Activated naive CD4-positive, alpha-beta T cell treated with anti-CD3 and anti-CD28 coated beads, Interleukin-2, amount 50 U/mL, for 16 hours (primary cell): Measurements from ENCODE around the gene DNLZ.
A peak's percentile ranks its signal among the peaks of the same experiment; 100 is the strongest.
"Not testable (repeated sequence)": the region's sequence is repeated elsewhere in the genome, so short reads cannot be mapped to it uniquely, and the experiment has no call there.

ENCODE experiments used
- DNase-seq: peaks from one replicate; pipeline ENCODE4 v3.0.0-alpha.2; 2020

Gene DNLZ

DNA sequence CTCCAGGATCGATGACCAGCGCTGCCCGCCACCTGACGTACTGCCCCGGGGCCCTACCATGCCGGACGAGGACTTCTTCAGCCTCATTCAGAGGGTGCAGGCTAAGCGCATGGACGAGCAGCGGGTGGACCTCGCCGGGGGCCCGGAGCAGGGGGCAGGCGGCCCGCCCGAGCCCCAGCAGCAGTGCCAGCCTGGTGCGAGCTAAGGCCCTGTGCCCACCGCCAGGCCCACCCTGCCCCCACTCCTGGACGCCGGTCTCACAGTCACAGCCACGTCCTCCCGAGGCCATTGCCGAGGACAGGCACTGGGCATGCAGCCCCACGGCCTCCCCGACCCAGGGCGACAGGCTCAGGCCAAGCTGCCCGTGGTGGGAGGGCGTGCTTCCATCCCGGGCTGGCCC, 5.5 kb downstream of the DNLZ start:
- DNase-seq: no peak

DNA sequence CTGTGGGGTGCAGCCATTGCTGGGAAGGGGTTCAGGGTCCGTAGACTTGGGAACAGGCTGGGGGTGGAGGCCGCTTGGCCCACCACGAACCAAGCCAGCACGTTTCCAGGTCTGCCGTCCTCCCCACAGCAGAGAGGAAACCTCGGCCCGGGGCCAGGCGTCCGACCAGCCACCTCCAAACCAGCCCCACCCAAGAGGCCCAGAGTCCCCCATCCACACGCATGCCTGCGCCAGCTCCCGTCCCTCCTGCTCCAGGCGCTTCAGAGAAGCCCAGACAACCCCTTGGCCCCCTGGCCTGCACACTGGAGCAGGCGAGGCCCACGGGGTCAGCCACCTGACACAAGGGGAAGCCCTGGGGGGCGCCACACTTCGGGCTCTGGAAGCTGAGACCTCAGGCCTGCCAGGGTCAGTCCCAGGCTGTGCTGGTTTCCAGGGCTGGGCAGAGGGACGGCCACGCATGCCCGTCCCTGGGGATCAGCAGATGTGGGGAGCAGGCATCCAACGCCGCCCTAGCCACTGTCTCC, 6.3 kb downstream of the DNLZ start:
- no peak for DNase-seq

DNA sequence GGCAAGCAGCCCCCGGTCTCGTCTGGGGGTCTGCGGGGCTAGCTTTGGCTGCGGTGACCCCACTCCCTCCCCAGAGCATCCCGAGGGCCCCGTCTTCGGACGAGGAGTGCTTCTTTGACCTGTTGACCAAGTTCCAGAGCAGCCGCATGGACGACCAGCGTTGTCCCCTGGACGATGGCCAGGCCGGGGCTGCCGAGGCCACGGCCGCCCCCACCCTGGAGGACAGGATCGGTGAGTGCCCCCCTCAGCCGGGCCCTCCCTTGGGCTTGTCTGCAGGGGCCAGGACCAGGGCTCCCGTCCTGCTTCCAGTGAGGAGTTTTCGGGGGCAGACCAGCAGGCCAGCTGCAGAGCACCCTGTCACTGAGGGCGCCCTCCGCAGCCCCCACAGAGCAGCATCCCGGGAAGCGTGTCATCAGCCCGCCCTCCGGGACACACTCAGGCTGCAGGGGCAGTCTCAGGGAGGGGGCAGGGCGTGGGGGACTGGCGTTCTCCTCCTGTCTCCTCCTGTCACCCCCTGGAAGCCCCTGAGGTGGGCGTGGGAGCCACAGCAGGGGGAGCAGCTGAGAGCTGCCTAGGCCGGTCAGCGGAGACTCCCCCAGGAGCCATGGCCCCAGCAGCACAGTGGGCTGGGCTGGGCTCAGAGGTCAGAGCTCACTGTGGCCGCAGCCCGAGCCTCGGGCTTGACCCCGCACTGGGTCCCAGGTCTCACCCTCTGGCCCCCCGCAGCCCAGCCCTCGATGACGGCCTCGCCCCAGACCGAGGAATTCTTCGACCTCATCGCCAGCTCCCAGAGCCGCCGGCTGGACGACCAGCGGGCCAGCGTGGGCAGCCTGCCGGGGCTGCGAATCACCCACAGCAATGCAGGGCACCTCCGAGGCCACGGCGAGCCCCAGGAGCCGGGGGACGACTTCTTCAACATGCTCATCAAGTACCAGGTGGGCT, 7.7 kb downstream of the DNLZ start:
- DNase-seq: no peak

DNA sequence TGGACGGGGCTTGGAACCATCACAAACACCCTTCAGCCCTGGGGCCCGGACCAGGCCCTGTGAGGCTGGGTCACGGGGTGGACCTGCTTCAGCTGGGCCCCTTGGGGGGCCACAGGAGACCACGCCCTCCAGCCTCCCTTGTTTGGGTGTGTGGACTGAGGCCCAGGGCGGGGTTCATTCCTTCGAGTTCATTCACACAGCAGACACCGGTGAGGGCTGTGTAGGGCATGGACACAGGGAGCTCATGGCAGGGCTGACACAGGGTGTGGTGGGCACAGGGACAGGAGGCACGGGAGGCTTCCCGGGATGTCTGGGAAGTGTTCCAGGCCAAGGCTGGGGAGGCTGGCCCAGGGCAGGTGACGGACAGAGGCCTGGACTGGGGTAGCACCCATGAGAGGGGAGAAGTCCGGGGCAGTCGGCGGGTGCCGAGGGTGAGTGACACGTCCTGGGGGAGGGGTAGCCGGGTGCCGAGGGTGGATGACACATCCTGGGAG, 8.9 kb downstream of the DNLZ start:
- no peak for DNase-seq

DNA sequence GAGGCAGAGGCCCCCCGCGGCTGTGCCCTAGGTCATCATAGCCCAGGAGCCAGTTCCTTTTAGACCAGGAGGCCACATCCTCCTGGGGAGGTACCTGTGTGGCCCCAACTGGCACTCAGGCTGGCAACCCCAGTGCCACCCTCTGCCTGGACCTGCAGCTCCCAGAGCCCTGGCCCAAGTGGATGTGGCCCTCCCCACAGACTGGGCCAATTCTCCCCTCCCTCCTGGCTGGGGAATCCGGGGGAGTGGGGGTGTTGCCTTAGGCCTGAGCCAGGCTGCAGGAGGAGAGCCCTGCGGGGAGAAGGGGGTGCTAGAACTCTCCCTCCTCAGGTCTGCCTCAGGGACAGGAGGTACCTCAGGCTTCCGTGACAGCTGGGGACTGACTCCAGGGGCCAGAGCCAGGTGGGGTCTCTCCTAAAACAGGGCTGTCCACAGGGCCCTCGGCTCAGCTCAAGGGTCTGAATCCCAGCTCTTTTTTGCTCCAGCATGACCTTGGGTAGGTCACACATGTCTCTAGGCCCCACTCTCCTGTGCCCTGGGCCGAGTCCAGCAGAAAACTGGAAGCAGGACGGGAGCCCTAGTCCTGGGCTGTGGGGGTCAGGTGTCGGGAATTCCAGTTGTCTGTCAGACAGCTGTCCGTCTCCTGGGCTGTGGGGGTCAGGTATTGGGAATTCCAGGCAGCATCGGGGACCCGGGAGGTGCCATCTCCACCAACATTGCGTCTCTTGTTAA, 9.6 kb downstream of the DNLZ start:
- DNase-seq: no peak

DNA sequence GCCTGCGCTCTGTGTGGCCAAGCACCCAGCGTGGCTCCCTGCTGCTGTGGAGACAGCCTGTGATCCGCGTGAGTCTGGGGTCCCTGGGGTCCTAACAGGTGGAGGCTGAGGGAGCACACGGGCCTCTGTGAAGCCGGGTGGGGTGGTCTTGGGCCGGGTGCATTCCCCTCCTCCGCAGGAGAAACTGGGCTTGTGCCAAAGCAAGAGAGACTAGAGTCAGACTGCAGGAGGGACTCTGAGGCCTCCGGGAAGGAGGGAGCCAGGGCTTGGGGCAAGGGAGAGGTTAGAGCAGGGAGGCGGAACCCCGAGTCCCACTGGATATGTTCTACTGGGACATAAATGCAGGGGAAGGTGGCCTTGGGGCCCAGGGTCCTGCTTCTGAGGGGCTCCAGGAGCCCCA, 10.5 kb downstream of the DNLZ start:
- no peak for DNase-seq

DNA sequence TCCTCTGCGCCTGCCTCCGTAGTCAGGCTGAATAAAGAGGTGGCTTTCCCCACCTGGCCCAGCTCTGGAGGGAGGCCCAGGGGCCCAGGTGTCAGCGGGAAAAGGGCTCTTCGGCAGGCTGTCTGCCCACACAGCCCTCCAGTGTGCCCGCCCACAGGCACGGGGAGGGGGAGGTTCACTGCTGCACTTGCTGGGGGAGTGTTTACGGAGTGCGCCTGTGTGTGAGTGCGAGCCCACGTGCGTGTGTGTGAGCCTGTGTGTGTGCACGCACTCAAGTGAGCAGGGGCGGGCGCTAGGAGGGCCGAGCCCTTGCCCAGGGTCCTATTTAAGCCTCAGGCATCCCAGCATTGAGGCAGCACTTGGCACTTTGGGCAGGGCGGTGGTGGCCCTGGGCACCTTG, 10.9 kb downstream of the DNLZ start:
- no peak for DNase-seq

DNA sequence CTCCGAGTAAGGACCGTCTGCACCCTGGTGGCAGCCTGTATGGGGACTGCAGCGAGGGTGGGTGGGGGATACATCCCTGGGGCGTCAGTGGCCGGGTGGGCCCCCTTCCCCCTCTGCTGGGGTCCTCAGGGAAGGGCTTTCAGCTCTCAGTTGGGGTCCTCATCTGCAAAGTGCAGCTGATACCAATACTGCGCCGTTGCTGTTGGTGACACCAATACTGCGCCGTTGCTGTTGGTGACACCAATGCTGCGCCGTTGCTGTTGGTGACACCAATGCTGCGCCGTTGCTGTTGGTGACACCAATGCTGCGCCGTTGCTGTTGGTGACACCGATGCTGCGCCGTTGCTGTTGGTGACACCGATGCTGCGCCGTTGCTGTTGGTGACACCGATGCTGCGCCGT, 11.7 kb downstream of the DNLZ start:
- DNase-seq: not testable (repeated sequence)

DNA sequence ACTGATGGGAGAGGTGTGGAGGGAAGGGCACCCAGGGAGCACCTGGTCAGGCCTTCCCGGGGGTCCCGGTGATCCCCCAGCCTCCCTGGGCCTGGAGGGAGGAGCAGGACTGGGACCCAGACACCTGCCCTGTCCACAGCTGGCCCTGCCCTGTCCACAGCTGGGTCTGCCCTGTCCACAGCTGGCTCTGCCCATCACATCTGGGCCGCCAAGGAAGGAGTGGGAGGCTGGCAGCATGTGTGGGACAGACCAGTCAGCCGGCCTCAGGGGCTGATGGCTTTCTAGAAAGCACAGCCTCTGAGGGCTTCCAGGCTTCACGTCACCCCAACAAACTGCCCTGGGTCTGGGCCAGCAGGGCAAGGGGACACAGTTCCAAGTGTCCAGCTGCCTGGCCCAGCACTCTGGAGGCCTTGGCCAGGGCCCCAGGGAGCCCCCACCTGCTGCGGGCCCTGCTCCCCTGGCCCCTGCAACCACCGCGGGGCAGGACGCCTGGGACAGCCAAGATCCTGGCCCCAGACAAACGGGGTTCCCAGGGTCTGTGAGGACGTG, 12.2 kb downstream of the DNLZ start:
- DNase-seq: no peak

DNA sequence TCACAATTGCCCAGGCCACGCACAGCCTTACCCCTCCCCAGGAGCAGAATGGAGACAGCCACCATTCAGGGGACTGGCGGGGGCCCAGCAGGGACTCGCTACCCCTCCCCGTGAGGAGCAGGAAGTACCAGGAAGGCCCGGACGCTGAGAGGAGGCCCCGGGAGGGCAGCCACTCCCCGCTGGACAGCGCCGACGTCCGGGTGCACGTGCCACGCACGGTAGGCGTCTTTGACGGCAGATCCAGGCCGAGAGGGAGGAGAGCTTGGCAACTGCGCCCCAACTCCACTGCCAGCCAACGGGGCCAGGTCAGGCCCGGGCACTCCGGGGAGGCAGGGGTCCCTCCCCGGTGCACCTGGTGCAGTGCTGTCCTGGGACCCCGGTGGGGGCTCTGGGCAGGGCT, 14.0 kb downstream of the DNLZ start:
- no peak for DNase-seq

DNA sequence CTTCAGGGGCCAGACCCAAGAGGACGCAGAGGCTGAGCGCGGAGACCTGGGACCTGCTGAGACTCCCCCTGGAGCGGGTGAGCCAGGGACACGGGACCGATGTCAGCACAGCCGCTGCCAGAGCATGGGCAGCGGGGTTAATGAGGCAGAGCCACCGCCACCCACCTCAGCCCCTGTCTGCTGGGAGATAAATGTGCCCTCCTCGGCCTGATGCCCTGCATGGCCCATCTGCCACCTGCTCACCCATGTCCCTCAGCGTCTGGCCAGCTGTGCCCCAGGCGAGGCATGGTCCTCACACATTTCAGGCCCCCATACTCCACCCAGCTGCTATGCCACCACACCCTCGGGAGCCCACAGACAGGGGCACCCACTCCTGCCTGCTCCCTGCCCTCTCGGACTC, 14.9 kb downstream of the DNLZ start:
- DNase-seq: no peak

DNA sequence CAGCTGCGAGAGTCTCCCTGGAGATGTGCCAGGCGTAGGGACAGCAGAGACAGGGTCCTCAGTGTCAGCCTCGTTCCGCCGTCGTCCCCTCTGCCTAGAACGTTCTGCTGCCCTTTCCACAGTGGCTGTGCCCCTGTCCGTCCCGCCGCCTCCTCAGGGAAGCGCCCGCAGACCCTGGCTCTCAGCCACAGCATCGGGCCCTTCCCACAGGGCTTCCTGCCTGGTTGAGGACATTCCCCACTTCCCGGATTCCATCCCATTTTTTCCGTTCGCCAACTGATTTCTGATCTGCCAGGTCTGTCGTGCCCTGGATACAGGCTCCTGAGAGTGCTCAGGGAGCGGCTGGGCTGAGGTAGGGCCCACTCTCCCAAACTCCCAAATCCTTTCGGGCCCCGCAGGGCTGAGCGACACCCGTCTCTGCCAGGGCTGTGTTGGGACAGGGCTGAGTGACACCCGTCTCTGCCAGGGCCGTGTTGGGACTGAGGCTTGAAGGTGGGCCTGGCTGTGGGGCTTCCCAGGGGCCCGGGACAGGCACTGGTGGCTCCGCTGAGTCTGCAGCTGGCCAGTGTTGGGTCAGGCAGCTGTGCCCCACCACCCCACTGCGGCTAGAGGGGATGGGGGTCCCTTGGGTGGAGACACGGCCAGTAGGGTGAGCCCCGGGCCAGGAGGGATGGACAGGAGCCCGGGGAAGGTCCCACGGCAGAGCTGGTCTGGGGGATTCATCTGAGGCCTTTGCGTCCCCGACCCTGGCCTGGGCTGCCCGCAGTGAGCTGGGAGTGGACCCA, 15.9 kb downstream of the DNLZ start:
- no peak for DNase-seq

DNA sequence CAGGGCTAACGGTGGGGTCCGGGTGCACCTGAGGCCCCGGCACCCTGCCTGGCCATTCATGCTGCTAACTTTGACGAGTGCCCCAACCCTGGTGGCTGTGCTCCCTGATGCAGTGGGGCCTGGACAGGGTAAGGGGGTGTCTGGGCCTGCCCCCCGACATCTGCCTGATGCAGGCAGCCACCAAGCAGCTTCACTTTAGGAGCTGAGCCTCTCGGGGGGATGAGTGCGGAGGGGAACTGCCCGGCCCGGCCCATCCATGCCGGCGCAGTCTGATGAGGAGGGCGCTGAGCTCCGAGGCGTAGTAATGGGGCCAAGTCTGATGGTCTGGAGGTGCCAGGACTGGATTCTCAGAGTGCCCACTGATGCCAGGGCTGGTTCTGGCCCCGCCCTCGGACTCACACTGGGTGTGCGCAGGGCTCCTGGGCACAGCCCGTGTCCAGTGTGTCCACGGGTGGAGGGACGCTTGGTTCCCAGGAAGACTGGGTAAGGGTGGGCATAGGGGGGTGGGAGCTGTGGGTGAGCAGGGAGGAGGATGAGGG, 16.5 kb downstream of the DNLZ start:
- no peak for DNase-seq

DNA sequence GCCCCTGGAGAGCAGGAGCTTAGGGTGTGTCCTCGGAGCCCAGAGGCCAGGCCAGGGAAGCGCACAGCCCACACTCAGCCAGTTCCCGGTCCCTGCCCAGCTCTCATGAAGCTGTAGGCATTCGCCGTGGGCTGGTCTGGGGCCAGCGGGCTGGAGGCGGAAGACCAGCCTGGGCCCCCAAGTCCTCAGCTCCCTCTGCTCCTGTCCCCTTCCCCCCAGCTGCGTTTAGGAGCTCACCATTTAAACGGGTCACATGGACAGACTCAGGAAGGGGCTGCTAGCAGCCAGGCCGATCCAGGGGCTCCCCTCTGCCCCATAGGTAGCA, 17.4 kb downstream of the DNLZ start:
- DNase-seq: no peak

DNA sequence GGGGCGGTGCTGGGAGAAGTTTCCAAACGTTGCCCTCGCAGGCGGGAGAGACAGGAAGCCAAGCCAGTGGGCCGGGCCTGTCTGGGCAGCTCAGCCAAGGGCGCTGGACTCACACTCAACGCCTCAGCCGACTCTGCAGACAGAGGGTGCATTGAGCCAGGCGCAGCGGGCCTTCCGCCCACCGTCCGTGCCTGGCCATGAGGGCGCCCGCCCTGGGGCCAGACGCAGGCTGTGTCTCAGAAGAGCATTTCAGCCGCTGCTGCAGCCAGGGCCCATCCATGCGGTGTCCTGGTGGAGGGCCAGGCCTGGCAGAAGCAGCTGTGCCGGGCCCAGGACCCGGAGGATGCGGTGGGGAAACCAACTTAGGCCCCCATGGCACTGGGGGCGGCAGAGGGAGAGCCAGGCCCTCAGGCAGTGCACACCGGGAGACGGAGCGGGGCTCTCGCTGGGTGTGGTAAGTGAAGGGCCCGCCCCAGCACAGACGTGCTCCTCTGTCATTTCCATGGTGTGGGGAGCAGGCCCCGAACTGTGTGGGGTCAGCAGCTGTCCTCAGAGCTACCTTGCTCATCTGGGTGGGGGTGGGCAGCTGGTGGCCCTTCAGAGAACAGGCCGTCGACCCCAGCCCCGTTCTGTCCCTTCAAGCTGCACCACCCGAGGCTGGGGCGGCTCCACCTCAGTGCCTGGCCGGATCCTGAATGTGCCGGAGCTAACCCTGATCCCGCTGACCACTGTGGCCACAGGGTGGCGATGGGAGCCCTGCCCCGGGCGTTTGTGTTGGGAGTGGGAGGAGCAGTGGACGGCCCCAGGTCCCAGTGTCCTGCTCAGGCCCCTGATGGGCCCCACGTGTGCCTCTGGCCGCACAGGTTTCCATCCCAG, 18.0 kb downstream of the DNLZ start:
- no peak for DNase-seq

DNA sequence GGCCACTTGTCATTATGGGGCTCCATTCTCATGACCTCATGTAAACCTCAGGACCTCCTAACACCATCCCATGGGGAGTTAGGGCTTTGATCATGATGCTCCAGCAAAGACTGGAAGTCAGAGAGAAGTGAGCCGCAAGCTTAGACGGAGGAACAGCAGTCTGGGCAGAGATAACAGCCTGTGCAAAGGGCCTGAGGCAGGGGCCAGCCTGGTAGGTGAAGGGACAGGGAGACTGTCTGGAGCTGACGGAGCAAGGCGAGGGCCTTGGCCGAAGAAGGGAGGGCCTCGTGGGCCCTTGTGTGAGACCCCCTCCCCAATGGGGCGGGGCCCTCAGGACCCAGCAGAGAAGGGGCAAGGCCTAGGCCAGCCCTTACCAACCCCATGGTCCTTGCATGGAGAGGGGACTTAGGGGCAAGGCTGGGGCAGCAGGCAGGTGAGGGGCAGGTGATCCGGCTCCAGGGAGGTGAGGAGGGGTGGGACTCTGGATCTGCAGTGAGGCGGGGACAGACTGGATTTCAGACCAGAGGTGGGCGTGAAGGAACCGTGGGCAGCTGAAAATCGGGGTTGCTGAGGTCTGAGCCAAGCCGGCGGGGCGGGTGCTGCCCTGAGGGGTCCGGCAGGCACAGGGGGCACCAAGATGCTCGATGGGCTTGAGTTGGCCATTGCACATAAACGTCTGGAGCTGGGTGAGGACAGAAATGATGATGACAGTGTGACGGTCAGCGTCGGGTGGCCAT, 18.8 kb downstream of the DNLZ start:
- no peak for DNase-seq

DNA sequence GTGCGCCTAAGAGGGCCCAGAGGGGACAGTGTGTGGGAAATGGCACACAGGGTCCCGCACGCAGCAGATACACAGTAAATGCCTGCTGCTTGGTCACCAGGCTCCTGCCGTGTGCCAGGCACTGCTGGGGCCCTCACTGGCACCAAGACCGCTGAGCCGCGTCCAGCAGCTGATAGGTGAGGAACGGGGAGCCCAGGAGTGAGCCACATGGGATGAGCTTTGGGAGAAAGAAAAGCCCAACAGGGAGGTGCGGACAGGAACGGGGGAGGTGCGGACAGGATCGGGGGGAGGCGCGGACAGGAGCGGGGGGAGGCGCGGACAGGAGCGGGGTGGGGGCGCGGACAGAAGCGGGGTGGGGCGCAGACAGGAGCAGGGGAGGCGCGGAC, 19.7 kb downstream of the DNLZ start:
- DNase-seq: no peak

DNA sequence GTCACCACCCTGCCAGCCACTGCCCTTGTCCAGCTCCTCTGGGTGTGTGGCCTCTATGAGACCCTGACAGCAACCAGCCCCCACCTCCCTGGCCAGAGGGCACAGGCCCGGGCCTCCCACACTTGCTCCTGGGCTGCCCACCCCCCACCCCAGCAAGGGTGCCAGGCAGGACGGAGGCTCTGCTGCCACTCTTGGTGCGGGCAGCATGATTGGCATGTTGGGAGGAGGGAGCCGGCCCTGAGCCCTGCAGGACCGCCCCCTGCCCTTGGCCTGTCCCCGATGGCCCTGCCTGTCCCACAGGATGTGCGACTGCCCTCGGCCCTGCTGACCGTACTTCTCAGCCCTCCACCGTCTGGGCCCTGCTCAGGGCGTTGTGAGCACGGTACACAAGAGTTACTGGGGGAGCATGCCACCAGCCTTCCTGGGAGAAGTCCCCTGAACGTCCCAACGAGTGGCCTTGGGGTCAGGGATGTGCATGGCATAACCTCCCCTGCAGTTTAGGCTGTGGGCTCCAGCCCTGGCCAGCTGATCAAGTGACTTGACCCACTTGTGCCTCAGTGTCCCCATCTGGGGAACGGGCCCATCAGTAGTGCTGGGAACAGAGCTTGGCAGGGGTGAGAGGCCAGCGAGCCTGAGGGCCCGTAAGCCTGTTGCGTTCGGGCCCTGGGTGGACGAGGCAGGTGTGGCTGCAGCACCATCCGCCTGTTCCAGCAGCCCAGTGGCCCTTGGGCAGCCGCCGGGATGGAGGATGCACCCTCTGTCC, 20.2 kb downstream of the DNLZ start:
- DNase-seq: no peak

DNA sequence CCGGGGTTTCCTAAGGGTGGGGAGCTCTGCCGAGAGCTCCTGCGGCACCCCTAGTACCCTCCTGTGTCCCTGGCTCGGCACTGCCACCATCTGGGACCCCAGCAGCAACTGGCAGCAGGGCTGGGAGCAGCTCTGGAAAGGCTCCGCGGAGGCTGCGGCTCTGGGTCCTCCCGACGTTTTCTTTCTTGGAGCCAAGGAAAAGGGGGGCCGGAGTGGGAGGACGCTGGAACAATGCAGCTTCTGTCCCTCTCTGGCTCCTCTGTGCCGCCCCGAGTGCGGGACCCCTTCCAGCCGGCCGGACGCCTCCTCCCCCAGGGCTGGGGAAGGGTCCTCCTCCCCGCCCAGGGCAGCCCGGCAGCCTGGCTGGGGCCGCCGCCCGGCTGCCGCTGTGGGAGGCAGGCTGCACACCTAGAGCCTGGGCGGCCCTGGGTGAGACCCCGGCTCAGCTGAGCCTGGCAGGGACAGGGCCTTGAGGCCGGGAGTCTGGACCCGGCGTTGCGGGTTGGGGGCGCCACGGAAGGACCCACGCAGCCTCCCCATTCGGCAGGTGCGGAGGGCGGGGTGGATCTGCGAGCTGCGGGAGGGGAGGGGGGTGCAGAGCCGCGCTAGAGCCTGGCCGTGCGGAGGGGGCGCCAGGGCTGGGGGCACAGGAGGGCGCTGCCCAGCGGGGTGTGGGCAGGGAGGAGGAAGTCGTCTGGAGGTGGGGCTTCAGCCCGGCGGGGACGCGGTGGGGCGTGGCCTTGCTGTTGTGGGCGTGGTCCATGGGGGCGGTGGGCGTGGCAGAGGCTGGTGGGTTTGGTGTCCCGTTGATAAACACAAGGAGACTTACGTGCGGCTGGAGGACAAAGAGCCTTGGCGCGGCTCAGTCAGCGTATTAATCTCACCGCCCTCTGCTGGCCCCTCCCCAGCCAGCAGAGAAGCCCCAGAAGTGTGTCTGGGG, 21.1 kb downstream of the DNLZ start:
- DNase-seq: peak; percentile 52
